MM.1S (cell line): ENCODE data around the gene CD109.
"Not testable (repeated sequence)": the region's sequence is repeated elsewhere in the genome, so short reads cannot be mapped to it uniquely, and the experiment has no call there.

ENCODE experiments used
- DNase-seq: peaks from one replicate; pipeline ENCODE4 v3.0.0-alpha.2; 2015
- H2AFZ ChIP-seq: fragments of 300-600 bp; sonication (generic); 2 replicates; pipeline ENCODE4 v1.6.0; 2016; ENCODE audit warnings: antibody characterized with exemption, low read length
- H3F3A ChIP-seq: fragments of 300-600 bp; sonication (generic); 2 replicates; pipeline ENCODE4 v1.6.1; 2016; ENCODE audit warnings: mild to moderate bottlenecking, antibody characterized with exemption, low read length, moderate library complexity, mixed read lengths; ENCODE audit not compliant: insufficient read depth
- H3K27ac ChIP-seq: fragments of 300-600 bp; sonication (generic); 2 replicates; pipeline ENCODE4 v1.5.1; 2016; ENCODE audit warnings: mild to moderate bottlenecking, low read length
- H3K27me3 ChIP-seq: fragments of 300-600 bp; sonication (generic); replicated peaks from 2 replicates; pipeline ENCODE4 v1.6.0; 2016; ENCODE audit warnings: low read length; ENCODE audit not compliant: insufficient read depth
- H3K36me3 ChIP-seq: fragments of 300-600 bp; sonication (generic); replicated peaks from 2 replicates; pipeline ENCODE4 v1.6.1; 2016; ENCODE audit warnings: mild to moderate bottlenecking, low read length, mixed read lengths; ENCODE audit not compliant: insufficient read depth
- H3K4me1 ChIP-seq: fragments of 300-600 bp; sonication (generic); 2 replicates; pipeline ENCODE4 v1.6.1; 2016; ENCODE audit warnings: low read length, mixed read lengths
- H3K4me2 ChIP-seq: fragments of 300-600 bp; sonication (generic); 2 replicates; pipeline ENCODE4 v1.6.0; 2016; ENCODE audit warnings: low read depth, low read length
- H3K4me3 ChIP-seq: fragments of 300-600 bp; sonication (generic); 2 replicates; pipeline ENCODE4 v1.5.1; 2016; ENCODE audit warnings: low read length, mixed read lengths
- H3K79me2 ChIP-seq: fragments of 300-600 bp; sonication (generic); 2 replicates; pipeline ENCODE4 v1.6.1; 2016; ENCODE audit warnings: mixed run types, low read length, mixed read lengths
- H3K9ac ChIP-seq: fragments of 300-600 bp; sonication (generic); 2 replicates; pipeline ENCODE4 v1.6.1; 2016; ENCODE audit warnings: low read length, mixed read lengths
- H3K9me2 ChIP-seq: fragments of 300-600 bp; sonication (generic); replicated peaks from 2 replicates; pipeline ENCODE4 v1.6.1; 2016; ENCODE audit warnings: mild to moderate bottlenecking, low read length, mixed read lengths; ENCODE audit not compliant: insufficient read depth
- H3K9me3 ChIP-seq: fragments of 300-600 bp; sonication (generic); replicated peaks from 2 replicates; pipeline ENCODE4 v1.6.1; 2016; ENCODE audit warnings: mild to moderate bottlenecking, low read length, mixed read lengths; ENCODE audit not compliant: insufficient read depth
- H4K20me1 ChIP-seq: fragments of 300-600 bp; sonication (generic); 2 replicates; pipeline ENCODE4 v1.6.1; 2016; ENCODE audit warnings: mild to moderate bottlenecking, low read length, moderate library complexity, mixed read lengths; ENCODE audit not compliant: insufficient read depth
- CTCF ChIP-seq: fragments of 300-600 bp; sonication (generic); IDR thresholded peaks from 2 replicates; pipeline ENCODE4 v1.5.1; 2016; ENCODE audit warnings: antibody characterized with exemption, low read length, mixed read lengths
- EZH2 ChIP-seq: fragments of 300-600 bp; sonication (generic); optimal IDR thresholded peaks from 2 replicates; pipeline ENCODE3; 2017; ENCODE audit warnings: low read depth, mild to moderate bottlenecking, antibody characterized with exemption, low read length, mixed read lengths
- EZH2phosphoT487 ChIP-seq: fragments of 300-600 bp; sonication (generic); IDR thresholded peaks from 2 replicates; pipeline ENCODE4 v1.6.1; 2018; ENCODE audit warnings: antibody characterized with exemption, low read length

The CD109 gene

GRCh38 chr6:73851048-73851447 lies 155.0 kb downstream of the CD109 start:
- H3K4me1 ChIP-seq, DNase-seq, H3K9me2 ChIP-seq, H3K27ac ChIP-seq, H3F3A ChIP-seq, H3K9me3 ChIP-seq, H3K36me3 ChIP-seq, H4K20me1 ChIP-seq, H3K27me3 ChIP-seq, H2AFZ ChIP-seq, H3K79me2 ChIP-seq, H3K9ac ChIP-seq, H3K4me2 ChIP-seq, H3K4me3 ChIP-seq: not testable (repeated sequence)

- H3K4me2 ChIP-seq: peak overlapping the region; percentile 24; the same call in 1 of the 2 replicates
- TF ChIP-seq EZH2phosphoT487: no peak
- TF ChIP-seq CTCF: peak; percentile 74
- no peak for TF ChIP-seq EZH2
- no peaks in the 10 kb centered on the region for H3K79me2 ChIP-seq
- no peak overlapping the region for H3K4me3 ChIP-seq
- H3K27me3 ChIP-seq: no peaks in the 10 kb centered on the region
- H3K9ac ChIP-seq: no peak overlapping the region
- no peaks in the 10 kb centered on the region for H4K20me1 ChIP-seq
- no peaks in the 10 kb centered on the region for H3K4me1 ChIP-seq
- no peaks in the 10 kb centered on the region for H3K9me2 ChIP-seq
- H3F3A ChIP-seq: no peaks in the 10 kb centered on the region
- H3K9me3 ChIP-seq: no peaks in the 10 kb centered on the region
- H2AFZ ChIP-seq: no peak overlapping the region
- H3K27ac ChIP-seq: no peak overlapping the region
- H3K36me3 ChIP-seq: no peaks in the 10 kb centered on the region
- peak; percentile 60 for DNase-seq
Measured at GRCh38 chr6:73854998-73855718, 159.2 kb downstream of the CD109 start.

GRCh38 chr6:73857341-73857890 lies 161.4 kb downstream of the CD109 start:
- TF ChIP-seq EZH2phosphoT487 (no peak), EZH2 (no peak), CTCF (no peak)
- H3K4me2 ChIP-seq: no peak overlapping the region
- no peaks in the 10 kb centered on the region for H3K9me2 ChIP-seq
- DNase-seq: no peak
- H3K36me3 ChIP-seq: no peaks in the 10 kb centered on the region
- H3K79me2 ChIP-seq: no peaks in the 10 kb centered on the region
- no peak overlapping the region for H3K4me3 ChIP-seq
- H3K9ac ChIP-seq: no peak overlapping the region
- no peak overlapping the region for H3K27ac ChIP-seq
- H3F3A ChIP-seq: no peaks in the 10 kb centered on the region
- no peaks in the 10 kb centered on the region for H3K9me3 ChIP-seq
- no peak overlapping the region for H2AFZ ChIP-seq
- H4K20me1 ChIP-seq: no peaks in the 10 kb centered on the region
- no peaks in the 10 kb centered on the region for H3K4me1 ChIP-seq
- no peaks in the 10 kb centered on the region for H3K27me3 ChIP-seq

- H3K4me1 ChIP-seq: no peaks in the 10 kb centered on the region
- no peaks in the 10 kb centered on the region for H3K79me2 ChIP-seq
- H3K4me3 ChIP-seq: no peak overlapping the region
- no peaks in the 10 kb centered on the region for H3F3A ChIP-seq
- DNase-seq: no peak
- no peak overlapping the region for H3K4me2 ChIP-seq
- H3K27ac ChIP-seq: no peak overlapping the region
- no peaks in the 10 kb centered on the region for H3K9me2 ChIP-seq
- no peaks in the 10 kb centered on the region for H3K9me3 ChIP-seq
- H3K9ac ChIP-seq: no peak overlapping the region
- no peak overlapping the region for H2AFZ ChIP-seq
- no peaks in the 10 kb centered on the region for H3K36me3 ChIP-seq
- H4K20me1 ChIP-seq: no peaks in the 10 kb centered on the region
- H3K27me3 ChIP-seq: no peaks in the 10 kb centered on the region
- no peak for TF ChIP-seq CTCF
- TF ChIP-seq EZH2phosphoT487: no peak
- TF ChIP-seq EZH2: no peak
Measured at GRCh38 chr6:73858376-73858775, 162.4 kb downstream of the CD109 start.
